ENCODE results near the gene ARID1B.

The ARID1B gene

GRCh38 chr6:157070403-157071107 lies 293.4 kb downstream of the ARID1B start:
- H3K4me3 ChIP-seq (ENCODE audit: control insufficient read depth, low read depth, low read length), result no peak overlapping the region
- DNase-seq (ENCODE audit: low read depth), result no peak
- TF ChIP-seq CTCF (IDR thresholded peaks at IDR 0.05; ENCODE audit: control insufficient read depth, insufficient read depth, low read depth, low read length, missing control alignments), result no peak

- DNase-seq (ENCODE audit: low read depth), result no peak
- no peak for TF ChIP-seq CTCF (IDR thresholded peaks at IDR 0.05; ENCODE audit: control insufficient read depth, insufficient read depth, low read depth, low read length, missing control alignments)
- no peak overlapping the region for H3K4me3 ChIP-seq (ENCODE audit: control insufficient read depth, low read depth, low read length)
Observed at GRCh38 chr6:157072128-157072527, 294.9 kb downstream of the ARID1B start.

GRCh38 chr6:157073596-157073995 lies 296.4 kb downstream of the ARID1B start:
- H3K4me3 ChIP-seq (ENCODE audit: control insufficient read depth, low read depth, low read length), result no peak overlapping the region
- no peak for DNase-seq (ENCODE audit: low read depth)
- TF ChIP-seq CTCF (IDR thresholded peaks at IDR 0.05; ENCODE audit: control insufficient read depth, insufficient read depth, low read depth, low read length, missing control alignments), result no peak

GRCh38 chr6:157074969-157075368 lies 297.8 kb downstream of the ARID1B start:
- TF ChIP-seq CTCF (IDR thresholded peaks at IDR 0.05; ENCODE audit: control insufficient read depth, insufficient read depth, low read depth, low read length, missing control alignments), result no peak
- no peak for DNase-seq (ENCODE audit: low read depth)
- H3K4me3 ChIP-seq (ENCODE audit: control insufficient read depth, low read depth, low read length), result no peak overlapping the region

GRCh38 chr6:157075549-157076450 lies 298.6 kb downstream of the ARID1B start:
- DNase-seq (ENCODE audit: low read depth), result no peak
- H3K4me3 ChIP-seq (ENCODE audit: control insufficient read depth, low read depth, low read length), result no peak overlapping the region
- no peak for TF ChIP-seq CTCF (IDR thresholded peaks at IDR 0.05; ENCODE audit: control insufficient read depth, insufficient read depth, low read depth, low read length, missing control alignments)

- TF ChIP-seq CTCF (IDR thresholded peaks at IDR 0.05; ENCODE audit: control insufficient read depth, insufficient read depth, low read depth, low read length, missing control alignments), result no peak
Observed at GRCh38 chr6:157076451-157076822, 299.3 kb downstream of the ARID1B start.

More at GRCh38 chr6:157076451-157076822, 299.3 kb downstream of the ARID1B start:
- no peak overlapping the region for H3K4me3 ChIP-seq (ENCODE audit: control insufficient read depth, low read depth, low read length)
- no peak for DNase-seq (ENCODE audit: low read depth)
